IMR-90 (cell line): Measurements from ENCODE around the gene RNF181. TPM values are rescaled to one million over a fixed set of nuclear protein-coding genes. Genes with fewer than 3 reads are reported as not detected.

Experiments
- ATAC-seq: fragments of 200-7000 bp; cut with Tn5 transposase; 2 replicates; pipeline ENCODE4 v1.9.1; 2020; ENCODE audit warnings: low read depth, mild to moderate bottlenecking, moderate library complexity
- BruUV-seq: library from RNA; stranded (reverse); fragments of 400-500 nt; replicated peaks from 2 replicates; lab custom pipeline; 2021; lab: Mats Ljungman, UMichigan
- CTCF ChIA-PET: fragments of 300-600 bp; formaldehyde crosslinking; extraction: SDS; loops from one replicate; lab custom pipeline; 2021; ENCODE audit warnings: antibody characterized with exemption; lab: Yijun Ruan, JAX
- POLR2A ChIA-PET: fragments of 300-600 bp; sonication (Branson Sonifier 250); formaldehyde crosslinking; loops from one replicate; lab custom pipeline; 2022; ENCODE audit warnings: antibody characterized with exemption; ENCODE audit not compliant: unreplicated experiment; lab: Charles Lee
- DNase-seq: peaks from one replicate; pipeline ENCODE4 v3.0.0; 2013
- H2AFZ ChIP-seq: replicated peaks from 2 replicates; pipeline ENCODE3; 2013; ENCODE audit warnings: low read length, mild to moderate bottlenecking; ENCODE audit not compliant: poor library complexity
- H2AK5ac ChIP-seq: 2 replicates; pipeline ENCODE4 v1.6.1; 2013; ENCODE audit warnings: low read depth, low read length, inconsistent platforms
- H2AK9ac ChIP-seq: replicated peaks from 2 replicates; pipeline ENCODE3; 2013; ENCODE audit warnings: mild to moderate bottlenecking, low read depth, low read length, moderate library complexity; ENCODE audit not compliant: poor library complexity
- H2BK120ac ChIP-seq: 2 replicates; pipeline ENCODE4 v1.6.1; 2013; ENCODE audit warnings: low read depth, low read length, inconsistent platforms
- H2BK15ac ChIP-seq: 3 replicates; pipeline ENCODE4 v1.6.1; 2013; ENCODE audit warnings: low read depth, low read length, inconsistent platforms
- H2BK20ac ChIP-seq: 2 replicates; pipeline ENCODE4 v1.6.1; 2013; ENCODE audit warnings: low read depth, mild to moderate bottlenecking, inconsistent platforms, low read length, moderate library complexity
- H2BK5ac ChIP-seq: 2 replicates; pipeline ENCODE4 v1.6.1; 2013; ENCODE audit warnings: mild to moderate bottlenecking, low read depth, low read length, inconsistent platforms; ENCODE audit not compliant: poor library complexity, severe bottlenecking
- H3K14ac ChIP-seq: replicated peaks from 2 replicates; pipeline ENCODE4 v1.6.1; 2013; ENCODE audit warnings: low read depth, low read length, inconsistent platforms
- H3K18ac ChIP-seq: 2 replicates; pipeline ENCODE4 v1.6.1; 2013; ENCODE audit warnings: low read depth, low read length, control low read depth
- H3K23ac ChIP-seq: 2 replicates; pipeline ENCODE4 v1.6.1; 2013; ENCODE audit warnings: low read depth, low read length, inconsistent platforms
- H3K27ac ChIP-seq: 2 replicates; pipeline ENCODE4 v1.5.1; 2013; ENCODE audit warnings: mild to moderate bottlenecking, control low read depth, low read length; ENCODE audit not compliant: insufficient read depth
- H3K27me3 ChIP-seq: 2 replicates; pipeline ENCODE4 v1.6.1; 2013; ENCODE audit warnings: low read length; ENCODE audit not compliant: control insufficient read depth, insufficient read depth
- H3K36me3 ChIP-seq: 2 replicates; pipeline ENCODE4 v1.6.1; 2013; ENCODE audit warnings: low read length, mixed read lengths; ENCODE audit not compliant: control insufficient read depth, insufficient read depth
- H3K4ac ChIP-seq: 2 replicates; pipeline ENCODE4 v1.6.1; 2013; ENCODE audit warnings: low read depth, low read length, inconsistent platforms
- H3K4me1 ChIP-seq: 2 replicates; pipeline ENCODE4 v1.6.1; 2013; ENCODE audit warnings: low read length, mixed read lengths; ENCODE audit not compliant: control insufficient read depth, insufficient read depth
- H3K4me2 ChIP-seq: 2 replicates; pipeline ENCODE4 v1.6.1; 2013; ENCODE audit warnings: low read depth, mild to moderate bottlenecking, control low read depth, low read length, moderate library complexity
- H3K4me3 ChIP-seq: 2 replicates; pipeline ENCODE4 v1.5.1; 2013; ENCODE audit warnings: low read depth, mild to moderate bottlenecking, control low read depth, low read length, moderate library complexity; ENCODE audit not compliant: insufficient read depth
- H3K56ac ChIP-seq: 2 replicates; pipeline ENCODE4 v1.6.1; 2013; ENCODE audit warnings: low read length, inconsistent platforms; ENCODE audit not compliant: insufficient read depth; ENCODE audit errors: extremely low read depth
- H3K79me1 ChIP-seq, 2 experiments: 2 replicates each; pipeline ENCODE4 v1.6.1; 2013; ENCODE audit warnings: low read length in 2 of 2, inconsistent platforms in 1 of 2, low read depth in 1 of 2
- H3K9ac ChIP-seq: 2 replicates; pipeline ENCODE4 v1.6.1; 2013; ENCODE audit warnings: low read depth, low read length, control low read depth
- H3K9me1 ChIP-seq: 2 replicates; pipeline ENCODE4 v1.6.1; 2013; ENCODE audit warnings: low read length, inconsistent platforms; ENCODE audit not compliant: insufficient read depth
- H3K9me3 ChIP-seq: 2 replicates; pipeline ENCODE4 v1.6.1; 2013; ENCODE audit warnings: low read length; ENCODE audit not compliant: control insufficient read depth, insufficient read depth
- H4K20me1 ChIP-seq: 2 replicates; pipeline ENCODE4 v1.6.1; 2013; ENCODE audit warnings: low read length, inconsistent platforms; ENCODE audit not compliant: insufficient read depth
- H4K5ac ChIP-seq: 2 replicates; pipeline ENCODE4 v1.6.1; 2013; ENCODE audit warnings: mild to moderate bottlenecking, low read depth, low read length, control low read depth
- H4K8ac ChIP-seq, 2 experiments: 2 replicates each; pipeline ENCODE4 v1.6.1; 2013; ENCODE audit warnings: low read depth in 2 of 2, low read length in 2 of 2, control low read depth in 1 of 2, inconsistent platforms in 1 of 2
- H4K91ac ChIP-seq: 2 replicates; pipeline ENCODE4 v1.6.1; 2013; ENCODE audit warnings: low read depth, low read length, inconsistent platforms; ENCODE audit not compliant: insufficient read depth
- BHLHE40 ChIP-seq: fragments of 150-350 bp; IDR thresholded peaks from 2 replicates; pipeline ENCODE4 v1.6.1; 2016; ENCODE audit warnings: mild to moderate bottlenecking, low read depth, low read length
- CEBPB ChIP-seq: IDR thresholded peaks from 2 replicates; pipeline ENCODE4 v1.6.1; 2012; ENCODE audit warnings: low read depth, low read length, improper control_type of control experiment
- FOS ChIP-seq: fragments of 150-350 bp; IDR thresholded peaks from 2 replicates; pipeline ENCODE4 v1.6.1; 2016; ENCODE audit warnings: low read depth, low read length
- MAFK ChIP-seq: IDR thresholded peaks from 2 replicates; pipeline ENCODE4 v1.6.1; 2012; ENCODE audit warnings: low read depth, low read length, improper control_type of control experiment
- MAZ ChIP-seq: IDR thresholded peaks from 2 replicates; pipeline ENCODE4 v1.6.1; 2012; ENCODE audit warnings: low read depth, mild to moderate bottlenecking, low read length, improper control_type of control experiment, moderate library complexity, borderline replicate concordance
- MXI1 ChIP-seq: IDR thresholded peaks from 2 replicates; pipeline ENCODE4 v1.6.1; 2012; ENCODE audit warnings: low read depth, mild to moderate bottlenecking, low read length, moderate library complexity, borderline replicate concordance
- NFE2L2 ChIP-seq: fragments of 150-350 bp; IDR thresholded peaks from 2 replicates; pipeline ENCODE4 v1.6.1; 2016; ENCODE audit warnings: low read depth, mild to moderate bottlenecking, low read length
- RAD21 ChIP-seq: IDR thresholded peaks from 2 replicates; pipeline ENCODE4 v1.6.1; 2012; ENCODE audit warnings: low read length, improper control_type of control experiment
- RCOR1 ChIP-seq: IDR thresholded peaks from 2 replicates; pipeline ENCODE4 v1.6.1; 2012; ENCODE audit warnings: mild to moderate bottlenecking, low read length, improper control_type of control experiment; ENCODE audit not compliant: insufficient replicate concordance
- RFX5 ChIP-seq: IDR thresholded peaks from 2 replicates; pipeline ENCODE4 v1.8.0; 2012; ENCODE audit warnings: low read depth, mild to moderate bottlenecking, low read length, moderate library complexity
- SMC3 ChIP-seq: fragments of 150-350 bp; IDR thresholded peaks from 2 replicates; pipeline ENCODE4 v1.6.1; 2016; ENCODE audit warnings: low read depth, mild to moderate bottlenecking, antibody characterized with exemption, low read length, moderate library complexity
- WGBS, 2 experiments: methylation state at CpG; one replicate each; pipeline versions ENCODE4 v1.1.5 to v1.1.7; 2013; ENCODE audit warnings: missing lambda C conversion rate in 2 of 2; ENCODE audit not compliant: insufficient read length in 1 of 2; ENCODE audit errors: extremely low coverage in 2 of 2; 5-methylcytosine and 5-hydroxymethylcytosine counted together
- dilution Hi-C: fragments of 300-500 bp; cut with HindIII; formaldehyde crosslinking; loops from one replicate; pipeline ENCODE4 v1.14.3; 2018; ENCODE audit warnings: low sequenced_read_pairs; ENCODE audit not compliant: unreplicated experiment
- in situ Hi-C: fragments of 300-500 bp; cut with MboI; formaldehyde crosslinking; loops from 3 replicates; pipeline ENCODE4 v1.14.3; 2019; ENCODE audit warnings: low sequenced_read_pairs, inconsistent platforms, mixed read lengths
- intact Hi-C: fragments of 100-400 bp; cut with micrococcal nuclease; formaldehyde crosslinking; loops from 2 replicates; pipeline ENCODE4 v1.10.0; 2022
- polyA plus RNA-seq, 3 experiments: library from polyadenylated mRNA; depleted of rRNA; stranded (reverse); fragments of >200 nt; gene quantifications; 2 replicates each; pipeline ENCODE4 v1.2.3, GENCODE V29; 2012; ENCODE audit warnings: low replicate concordance in 1 of 3
- total RNA-seq: library from RNA; depleted of rRNA; stranded (reverse); fragments of >200 nt; gene quantifications from 2 replicates; pipeline ENCODE4 v1.2.3, GENCODE V29; 2012
- TF ChIP-seq, protein P1 (sequence below): fragments of 150-350 bp; IDR thresholded peaks from 2 replicates; pipeline ENCODE4 v1.6.1; 2017; ENCODE audit warnings: mild to moderate bottlenecking, antibody characterized with exemption, low read length, low read depth

The RNF181 gene
- total and polyA plus RNA-seq, 2 of the 4 experiments (the other 2 are of a cell fraction) = 438 to 498 TPM

DNA sequence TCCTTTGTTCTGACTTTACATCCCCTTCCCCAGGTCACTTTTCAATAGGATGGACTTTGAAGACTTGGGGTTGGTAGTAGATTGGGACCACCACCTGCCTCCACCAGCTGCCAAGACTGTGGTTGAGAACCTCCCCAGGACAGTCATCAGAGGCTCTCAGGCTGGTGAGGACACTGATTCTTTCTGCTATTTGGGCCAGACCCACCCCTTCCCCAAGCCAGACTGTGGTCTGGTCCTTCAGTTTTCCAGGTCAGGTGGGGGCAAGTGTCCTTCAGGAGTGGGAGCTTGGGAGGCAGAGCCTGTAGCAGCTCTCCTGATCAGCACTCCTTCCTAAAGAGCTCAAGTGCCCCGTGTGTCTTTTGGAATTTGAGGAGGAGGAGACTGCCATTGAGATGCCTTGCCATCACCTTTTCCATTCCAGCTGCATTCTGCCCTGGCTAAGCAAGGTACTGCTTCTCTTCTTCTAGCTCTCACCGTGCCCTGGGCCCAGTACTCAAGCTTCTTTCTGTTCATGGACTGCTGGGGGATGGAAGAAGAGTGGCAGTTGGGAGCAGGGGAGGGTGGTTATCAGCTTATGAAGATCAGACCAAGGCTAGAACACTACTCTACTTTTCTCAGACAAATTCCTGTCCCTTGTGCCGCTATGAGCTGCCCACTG is 1.1 kb downstream of the RNF181 start:
- Histone ChIP-seq H3K27me3 (no peaks in the 10 kb centered on the region), H3K9me1 (peaks cover 17% of the 10 kb centered on the region), H3K18ac (no peak overlapping the region), H3K14ac (no peak overlapping the region), H3K4ac (peak overlapping the region; percentile 24; the same call in 1 of the 2 replicates), H3K4me3 (peak overlapping the region; percentile 75), H2AK5ac (peak overlapping the region; percentile 17; the same call in 1 of the 2 replicates), H4K20me1 (peaks cover 16% of the 10 kb centered on the region), H2BK20ac (no peak overlapping the region), H3K23ac (no peak overlapping the region; the same call in 1 of the 2 replicates), H3K36me3 (peaks cover 26% of the 10 kb centered on the region), H2BK15ac (no peak overlapping the region), H3K4me1 (peaks cover 11% of the 10 kb centered on the region), H3K4me2 (peak overlapping the region; percentile 89), H2AK9ac (peak overlapping the region; percentile 21), H4K5ac (no peak overlapping the region), H2BK5ac (peak overlapping the region; percentile 87), H3K27ac (no peak overlapping the region), H2BK120ac (no peak overlapping the region), H4K8ac (no peak overlapping the region; a peak in 1 of 4 replicates), H3K9me3 (no peaks in the 10 kb centered on the region), H4K91ac (no peak overlapping the region), H3K79me1 (peaks cover 32 to 68% of the 10 kb centered on the region in 2 experiments), H3K56ac (no peak overlapping the region), H2AFZ (no peak overlapping the region), H3K9ac (peak overlapping the region; percentile 90; the same call in 1 of the 2 replicates)
- intact Hi-C loops (no loop called here), dilution Hi-C loops (no loop called here), in situ Hi-C loops (no loop called here)
- DNase-seq = no peak
- ChIA-PET POLR2A (interaction anchor here (0.6 to 2.5 kb wide), 4 partner anchors 9 to 159 kb away, joined by 3 to 14 read pairs (median 6); no protein-coding TSS in a partner anchor), CTCF (no interaction called here)
- no CpG with 5 or more reads among the region's 3 CpGs for WGBS, 2 experiments
- TF ChIP-seq, protein P1, sequence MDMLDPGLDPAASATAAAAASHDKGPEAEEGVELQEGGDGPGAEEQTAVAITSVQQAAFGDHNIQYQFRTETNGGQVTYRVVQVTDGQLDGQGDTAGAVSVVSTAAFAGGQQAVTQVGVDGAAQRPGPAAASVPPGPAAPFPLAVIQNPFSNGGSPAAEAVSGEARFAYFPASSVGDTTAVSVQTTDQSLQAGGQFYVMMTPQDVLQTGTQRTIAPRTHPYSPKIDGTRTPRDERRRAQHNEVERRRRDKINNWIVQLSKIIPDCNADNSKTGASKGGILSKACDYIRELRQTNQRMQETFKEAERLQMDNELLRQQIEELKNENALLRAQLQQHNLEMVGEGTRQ = no peak
- TF ChIP-seq MAZ = no peak
- TF ChIP-seq CEBPB = no peak
- TF ChIP-seq BHLHE40 = no peak
- TF ChIP-seq SMC3 = no peak
- no peak for TF ChIP-seq RCOR1
- no peak for TF ChIP-seq RAD21
- TF ChIP-seq NFE2L2 = no peak
- no peak for TF ChIP-seq FOS
- no peak for TF ChIP-seq RFX5
- TF ChIP-seq MAFK = no peak
- no peak for TF ChIP-seq MXI1
- BruUV-seq = no TSS peak
- ATAC-seq = no peak
